Cardiac muscle cell (in vitro differentiated cells and primary cell): ENCODE data around the gene SCNN1A. TPM values are rescaled to one million over a fixed set of nuclear protein-coding genes. Genes with fewer than 3 reads are reported as not detected.

Experiments
- DNase-seq, 2 donors: peaks; one replicate each; pipeline versions ENCODE4 v3.0.0 to v3.0.0-alpha.2; 2010 to 2017; ENCODE audit warnings: low read depth in 1 of 2, low spot score in 1 of 2
- H3K27ac ChIP-seq: fragments of 200-600 bp; sonication (generic); 2 replicates; pipeline ENCODE4 v1.5.1; 2016
- H3K27me3 ChIP-seq: fragments of 200-600 bp; sonication (generic); 2 replicates; pipeline ENCODE4 v1.6.0; 2016; ENCODE audit warnings: control low read depth
- H3K36me3 ChIP-seq: fragments of 200-600 bp; sonication (generic); 2 replicates; pipeline ENCODE4 v1.5.1; 2016; ENCODE audit warnings: control low read depth
- H3K4me1 ChIP-seq: fragments of 200-600 bp; sonication (generic); 2 replicates; pipeline ENCODE4 v1.8.1; 2017; ENCODE audit warnings: low read depth, mild to moderate bottlenecking, mixed run types
- H3K4me3 ChIP-seq: fragments of 200-600 bp; sonication (generic); 2 replicates; pipeline ENCODE4 v1.5.1; 2016; ENCODE audit warnings: mild to moderate bottlenecking
- H3K9me3 ChIP-seq: fragments of 200-600 bp; sonication (generic); 2 replicates; pipeline ENCODE4 v1.5.1; 2017; ENCODE audit warnings: low read depth, mild to moderate bottlenecking, control low read depth
- CTCF ChIP-seq: IDR thresholded peaks from 2 replicates; pipeline ENCODE4 v1.5.1; 2012; ENCODE audit warnings: low read depth, mild to moderate bottlenecking, low read length
- polyA plus RNA-seq: library from polyadenylated mRNA; unstranded; fragments of >200 nt; fragmentation: Nextera tagmentation; extraction: Ambion mirVana; gene quantifications from 2 replicates; pipeline ENCODE4 v1.2.1, GENCODE V29; 2016
- total RNA-seq: library from RNA; depleted of rRNA; stranded (reverse); fragments of >200 nt; gene quantifications from 2 replicates; pipeline ENCODE4 v1.2.3, GENCODE V29; 2016

SCNN1A gene
- total and polyA plus RNA-seq, 2 experiments from 2014 or later: 0.66 TPM; not detected in 1

GRCh38 chr12:6319446-6319845 is 55.9 kb downstream of the SCNN1A start:
- Histone ChIP-seq H3K4me3 (no peak overlapping the region), H3K9me3 (no peaks in the 10 kb centered on the region), H3K36me3 (no peaks in the 10 kb centered on the region), H3K4me1 (peaks cover 13% of the 10 kb centered on the region), H3K27me3 (no peaks in the 10 kb centered on the region), H3K27ac (no peak overlapping the region)
- no peak for DNase-seq
- TF ChIP-seq CTCF: no peak

- DNase-seq: no peak
- H3K4me3 ChIP-seq: no peak overlapping the region
- no peaks in the 10 kb centered on the region for H3K9me3 ChIP-seq
- no peaks in the 10 kb centered on the region for H3K27me3 ChIP-seq
- TF ChIP-seq CTCF: no peak
- no peak overlapping the region for H3K27ac ChIP-seq
- peaks cover 6% of the 10 kb centered on the region for H3K4me1 ChIP-seq
- H3K36me3 ChIP-seq: no peaks in the 10 kb centered on the region
These were observed 56.9 kb downstream of the SCNN1A start for GRCh38 chr12:6318440-6318879.

GRCh38 chr12:6317693-6318439 is 57.5 kb downstream of the SCNN1A start:
- no peak overlapping the region for H3K27ac ChIP-seq

GRCh38 chr12:6316921-6317692 is 58.3 kb downstream of the SCNN1A start:
- no peak for TF ChIP-seq CTCF
- no peaks in the 10 kb centered on the region for H3K9me3 ChIP-seq
- no peak overlapping the region for H3K27ac ChIP-seq
- H3K4me1 ChIP-seq: no peaks in the 10 kb centered on the region
- no peak overlapping the region for H3K4me3 ChIP-seq
- no peaks in the 10 kb centered on the region for H3K36me3 ChIP-seq
- no peak for DNase-seq
- no peaks in the 10 kb centered on the region for H3K27me3 ChIP-seq

More at GRCh38 chr12:6317693-6318439, 57.5 kb downstream of the SCNN1A start:
- no peak for TF ChIP-seq CTCF
- H3K9me3 ChIP-seq: no peaks in the 10 kb centered on the region
- H3K4me3 ChIP-seq: no peak overlapping the region
- H3K4me1 ChIP-seq: peaks cover under 1% of the 10 kb centered on the region
- no peaks in the 10 kb centered on the region for H3K36me3 ChIP-seq
- DNase-seq: no peak
- H3K27me3 ChIP-seq: no peaks in the 10 kb centered on the region

- no peak for TF ChIP-seq CTCF
- H3K36me3 ChIP-seq: no peaks in the 10 kb centered on the region
- no peak for DNase-seq
- no peaks in the 10 kb centered on the region for H3K9me3 ChIP-seq
- no peak overlapping the region for H3K27ac ChIP-seq
- no peaks in the 10 kb centered on the region for H3K4me1 ChIP-seq
- H3K4me3 ChIP-seq: no peak overlapping the region
- no peaks in the 10 kb centered on the region for H3K27me3 ChIP-seq
These were observed 59.4 kb downstream of the SCNN1A start for GRCh38 chr12:6315704-6316597.
